ENCODE results near the gene ZBTB47.

The ZBTB47 gene

GRCh38 chr3:42712688-42713372 is 59.3 kb downstream of the ZBTB47 start:
- no peak for DNase-seq (ENCODE audit: low read depth in 2 of 2)

GRCh38 chr3:42713747-42714146 is 60.2 kb downstream of the ZBTB47 start:
- no peak for DNase-seq (ENCODE audit: low read depth in 2 of 2)

GRCh38 chr3:42714171-42714852 is 60.8 kb downstream of the ZBTB47 start:
- no peak for DNase-seq (ENCODE audit: low read depth in 2 of 2)

Data from stimulated activated CD8-positive, alpha-beta memory T cell treated with anti-CD3 and anti-CD28 coated beads, Interleukin-15, amount 100 ng/mL, for 48 hours (primary cell).